BE2C (cell line): ENCODE data around the gene TMEM54.

Experiments used
- DNase-seq: peaks from one replicate; pipeline ENCODE4 v3.0.0-alpha.2; 2020
- H3K27me3 ChIP-seq: fragments of 250-450 bp; sonication (Bioruptor Pico); 2 replicates; pipeline ENCODE4 v1.5.1; 2020; ENCODE audit warnings: mild to moderate bottlenecking
- H3K36me3 ChIP-seq: fragments of 250-450 bp; sonication (Bioruptor Pico); 2 replicates; pipeline ENCODE4 v1.5.1; 2020; ENCODE audit warnings: mild to moderate bottlenecking
- H3K4me1 ChIP-seq: fragments of 250-450 bp; sonication (Bioruptor Pico); 2 replicates; pipeline ENCODE4 v1.5.1; 2020
- H3K4me3 ChIP-seq: 2 replicates; pipeline ENCODE4 v1.5.1; 2011; ENCODE audit warnings: low read depth, low read length
- H3K9me3 ChIP-seq: fragments of 250-450 bp; sonication (Bioruptor Pico); 2 replicates; pipeline ENCODE4 v1.5.1; 2020
- CTCF ChIP-seq: IDR thresholded peaks from 2 replicates; pipeline ENCODE4 v1.5.1; 2012; ENCODE audit warnings: mild to moderate bottlenecking, low read depth, low read length

Gene TMEM54

DNA sequence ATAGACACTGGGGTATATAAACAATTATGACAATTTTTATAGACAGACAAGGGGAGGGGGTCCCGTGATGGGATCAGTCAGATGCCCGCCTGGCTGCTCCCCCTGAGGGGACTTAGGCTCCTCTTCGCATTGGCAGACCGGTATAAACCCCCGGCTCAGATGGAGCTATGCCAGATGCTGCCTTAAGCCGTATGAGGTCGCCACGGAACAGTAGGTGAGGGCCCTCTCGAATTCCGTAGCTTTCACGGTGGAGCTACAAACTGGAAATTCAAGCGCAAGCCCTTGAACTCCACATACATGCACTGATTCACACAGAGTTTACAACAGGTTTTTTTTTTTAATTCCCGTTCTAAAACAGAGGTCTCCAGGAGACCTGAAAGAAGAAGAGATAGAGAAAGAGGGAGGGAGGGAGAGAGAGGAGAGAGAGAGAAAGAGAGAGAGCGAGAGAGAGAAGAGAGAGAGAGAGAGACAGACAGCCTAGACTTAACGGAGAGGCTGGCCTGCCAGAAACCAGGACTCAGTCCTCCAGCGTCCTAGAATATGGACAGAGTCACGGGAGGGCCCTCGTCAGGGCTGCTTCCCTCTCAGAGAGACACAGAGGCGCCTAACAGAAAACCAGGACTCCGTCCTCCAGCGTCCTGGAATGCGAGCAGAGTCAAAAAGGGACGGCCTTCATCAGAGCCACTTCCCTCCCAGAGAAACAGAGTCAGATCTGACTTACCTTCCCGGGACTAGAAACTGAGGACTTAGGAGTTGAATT is 24.4 kb upstream of the TMEM54 start:
- H3K4me3 ChIP-seq, result no peak overlapping the region
- H3K9me3 ChIP-seq, result no peaks in the 10 kb centered on the region
- 0 out of 2 replicates have a peak, but pooled peaks have one; percentile 6 for TF ChIP-seq CTCF
- no peaks in the 10 kb centered on the region for H3K36me3 ChIP-seq
- no peaks in the 10 kb centered on the region for H3K4me1 ChIP-seq
- DNase-seq, result peak; percentile 20
- peaks cover 6% of the 10 kb centered on the region for H3K27me3 ChIP-seq

DNA sequence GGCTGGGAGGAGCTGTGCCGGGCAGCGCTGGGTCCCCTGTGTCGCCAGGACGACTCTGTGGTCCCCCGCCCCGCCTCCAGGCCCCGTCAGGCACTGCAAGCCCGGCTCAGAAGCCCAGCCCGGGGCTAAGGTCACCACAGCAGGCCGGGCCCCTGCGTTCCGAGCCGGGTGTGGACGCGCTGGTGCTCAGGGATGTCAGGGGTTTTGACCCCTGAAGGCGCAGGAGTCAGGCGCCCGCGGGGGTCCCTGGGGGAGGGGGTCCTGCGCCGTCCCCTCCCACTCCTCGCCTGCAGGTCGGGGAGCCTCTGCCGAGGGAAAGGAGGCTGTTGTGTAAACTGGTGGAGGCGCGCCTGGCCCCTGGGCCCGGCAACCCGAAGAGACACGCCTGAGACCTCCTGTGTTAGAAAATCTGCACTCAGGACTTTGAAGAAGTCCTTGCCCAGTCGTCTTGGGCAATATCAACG is 23.7 kb upstream of the TMEM54 start:
- H3K27me3 ChIP-seq, result peaks cover 6% of the 10 kb centered on the region
- peak; percentile 34 for DNase-seq
- TF ChIP-seq CTCF, result no peak

DNA sequence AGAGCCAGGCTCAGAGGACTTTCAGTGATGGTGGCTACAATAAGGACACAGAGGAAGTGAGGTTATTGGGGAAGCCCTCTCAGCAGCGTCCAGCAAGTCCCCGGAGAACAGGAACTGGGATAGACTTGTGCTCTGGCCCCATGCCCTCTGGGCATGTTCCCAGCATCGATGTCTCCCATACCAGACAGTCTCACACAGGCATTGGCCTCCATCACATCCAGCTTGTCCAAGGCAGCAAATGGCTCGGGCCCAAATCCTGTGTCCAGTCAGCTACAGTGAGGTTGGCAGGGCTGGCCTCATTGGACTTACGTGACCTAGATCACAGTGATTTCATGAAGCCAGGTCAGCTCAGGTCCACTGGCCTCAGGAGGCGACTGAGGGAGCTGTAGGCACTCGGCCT is 19.6 kb upstream of the TMEM54 start:
- Histone ChIP-seq H3K36me3 (no peaks in the 10 kb centered on the region), H3K9me3 (no peaks in the 10 kb centered on the region), H3K4me1 (no peaks in the 10 kb centered on the region), H3K27me3 (peaks cover 6% of the 10 kb centered on the region), H3K4me3 (no peak overlapping the region)
- no peak for TF ChIP-seq CTCF
- no peak for DNase-seq

More for the DNA sequence above, 23.7 kb upstream of the TMEM54 start:
- no peaks in the 10 kb centered on the region for H3K4me1 ChIP-seq
- H3K9me3 ChIP-seq, result no peaks in the 10 kb centered on the region
- H3K36me3 ChIP-seq, result no peaks in the 10 kb centered on the region
- H3K4me3 ChIP-seq, result peak overlapping the region; percentile 31

DNA sequence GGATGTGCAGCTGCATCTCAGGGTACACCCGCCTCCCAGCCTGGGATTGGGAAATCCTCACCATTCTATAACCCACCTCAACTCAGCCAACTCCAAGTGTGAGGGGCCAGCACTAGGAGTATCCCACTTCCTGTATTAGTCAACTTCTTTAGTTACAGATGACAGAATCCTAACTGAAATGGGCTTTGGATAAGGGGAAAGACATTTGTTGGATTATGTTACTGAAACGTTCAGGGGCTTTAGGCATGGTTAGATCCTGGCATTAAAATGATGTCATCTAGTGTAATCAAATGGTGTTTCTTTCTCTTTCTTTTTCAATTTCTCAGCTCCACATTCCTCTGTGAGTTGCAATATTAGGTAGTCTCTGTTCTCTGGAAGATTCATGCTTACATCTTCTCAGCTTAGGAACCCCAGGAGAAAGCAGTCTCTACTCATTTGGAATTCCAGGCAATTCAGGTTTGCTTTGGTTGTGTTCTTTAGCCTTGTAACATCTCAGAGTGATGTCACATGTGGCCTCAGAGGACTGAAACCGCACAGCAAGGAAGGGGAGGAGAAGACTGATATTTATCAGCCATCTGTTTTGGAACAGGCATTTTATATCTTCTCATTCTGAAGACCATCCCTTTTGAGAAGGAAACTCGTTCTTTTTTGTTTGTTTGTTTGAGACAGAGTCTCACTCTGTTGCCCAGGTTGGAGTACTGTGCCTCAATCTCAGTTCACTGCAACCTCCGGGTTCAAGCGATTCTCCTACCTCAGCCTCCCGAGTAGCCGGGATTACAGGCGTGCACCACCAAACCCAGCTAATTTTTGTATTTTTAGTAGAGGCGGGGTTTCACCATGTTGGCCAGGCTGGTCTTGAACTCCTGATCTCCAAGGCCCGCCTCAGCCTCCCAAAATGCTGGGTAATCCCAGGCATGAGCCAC is 18.9 kb upstream of the TMEM54 start:
- H3K36me3 ChIP-seq, result no peaks in the 10 kb centered on the region
- H3K4me3 ChIP-seq, result no peak overlapping the region
- H3K27me3 ChIP-seq, result peaks cover 5% of the 10 kb centered on the region
- H3K9me3 ChIP-seq, result no peaks in the 10 kb centered on the region
- no peak for DNase-seq
- TF ChIP-seq CTCF, result no peak
- no peaks in the 10 kb centered on the region for H3K4me1 ChIP-seq

- H3K36me3 ChIP-seq, result no peaks in the 10 kb centered on the region
Observed at GRCh38 chr1:32918179-32918578, 17.0 kb upstream of the TMEM54 start.

More at GRCh38 chr1:32918179-32918578, 17.0 kb upstream of the TMEM54 start:
- H3K27me3 ChIP-seq, result no peaks in the 10 kb centered on the region
- no peak overlapping the region for H3K4me3 ChIP-seq
- no peak for TF ChIP-seq CTCF
- no peak for DNase-seq
- no peaks in the 10 kb centered on the region for H3K4me1 ChIP-seq
- H3K9me3 ChIP-seq, result no peaks in the 10 kb centered on the region
